Muscle layer of colon (tissue), 2 donors: ENCODE results near the gene CHD2.

Source experiments
- H3K27ac ChIP-seq: one replicate; pipeline ENCODE4 v1.7.0; 2013; ENCODE audit warnings: low read depth, mild to moderate bottlenecking, low read length, moderate library complexity
- H3K27me3 ChIP-seq, 2 donors: one replicate each; pipeline ENCODE4 v1.7.0; 2013; ENCODE audit warnings: low read length in 2 of 2, mild to moderate bottlenecking in 2 of 2; ENCODE audit not compliant: insufficient read depth in 2 of 2, control insufficient read depth in 1 of 2
- H3K36me3 ChIP-seq: one replicate; pipeline ENCODE4 v1.7.0; 2013; ENCODE audit warnings: mild to moderate bottlenecking, low read length; ENCODE audit not compliant: insufficient read depth
- H3K4me1 ChIP-seq: one replicate; pipeline ENCODE4 v1.7.0; 2013; ENCODE audit warnings: mild to moderate bottlenecking, low read length; ENCODE audit not compliant: insufficient read depth
- H3K4me3 ChIP-seq, 2 donors: one replicate each; pipeline ENCODE4 v1.7.0; 2013; ENCODE audit warnings: low read length in 2 of 2, low read depth in 1 of 2, mild to moderate bottlenecking in 1 of 2, moderate library complexity in 1 of 2
- H3K9ac ChIP-seq: one replicate; pipeline ENCODE4 v1.7.0; 2013; ENCODE audit warnings: low read length
- H3K9me3 ChIP-seq: one replicate; pipeline ENCODE4 v1.7.0; 2013; ENCODE audit warnings: mild to moderate bottlenecking, low read length
- donor health status: abdominal sarcoma.
- donor health status: Adenocarcinoma of cecum.

Gene CHD2

DNA sequence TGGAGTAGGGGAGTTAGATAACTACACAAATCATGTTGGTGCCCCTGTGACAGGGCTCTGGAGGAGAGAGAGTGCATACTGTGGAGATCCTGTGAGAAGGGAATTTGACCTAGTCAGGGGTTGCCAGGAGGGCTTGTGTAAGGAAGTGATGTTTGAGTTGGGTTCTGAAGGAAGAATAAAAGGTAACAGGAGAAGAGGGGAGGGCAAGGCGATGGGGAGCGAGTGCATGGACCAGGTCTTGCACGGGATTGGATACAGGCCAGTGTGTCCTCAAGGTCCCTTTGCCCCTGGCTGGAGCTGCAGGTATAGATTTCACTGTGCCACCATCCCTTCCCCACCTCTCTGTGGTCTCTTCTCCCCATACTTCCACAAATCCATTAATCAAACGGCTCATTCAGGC is 105.0 kb downstream of the CHD2 start:
- no peak overlapping the region for H3K4me3 ChIP-seq
- no peak overlapping the region for H3K27ac ChIP-seq
- peaks cover 79% of the 10 kb centered on the region for H3K36me3 ChIP-seq
- H3K4me1 ChIP-seq, result no peaks in the 10 kb centered on the region
- no peaks in the 10 kb centered on the region for H3K27me3 ChIP-seq
- H3K9ac ChIP-seq, result no peak overlapping the region
- no peaks in the 10 kb centered on the region for H3K9me3 ChIP-seq

- no peak overlapping the region for H3K27ac ChIP-seq
- no peak overlapping the region for H3K4me3 ChIP-seq
- no peaks in the 10 kb centered on the region for H3K27me3 ChIP-seq
- no peaks in the 10 kb centered on the region for H3K9me3 ChIP-seq
- no peaks in the 10 kb centered on the region for H3K4me1 ChIP-seq
- peaks cover 82% of the 10 kb centered on the region for H3K36me3 ChIP-seq
- H3K9ac ChIP-seq, result no peak overlapping the region
Measured at GRCh38 chr15:93007994-93008393, 107.9 kb downstream of the CHD2 start.

- Histone ChIP-seq H3K27ac (no peak overlapping the region), H3K4me1 (no peaks in the 10 kb centered on the region), H3K9ac (no peak overlapping the region), H3K9me3 (no peaks in the 10 kb centered on the region), H3K36me3 (peaks cover 85% of the 10 kb centered on the region), H3K27me3 (no peaks in the 10 kb centered on the region), H3K4me3 (no peak overlapping the region)
Measured at GRCh38 chr15:93012786-93013185, 112.7 kb downstream of the CHD2 start.

GRCh38 chr15:93017526-93017925 is 117.4 kb downstream of the CHD2 start:
- no peak overlapping the region for H3K27ac ChIP-seq
- no peaks in the 10 kb centered on the region for H3K27me3 ChIP-seq
- H3K36me3 ChIP-seq, result peaks cover 84% of the 10 kb centered on the region
- H3K4me1 ChIP-seq, result no peaks in the 10 kb centered on the region
- no peak overlapping the region for H3K4me3 ChIP-seq
- no peaks in the 10 kb centered on the region for H3K9me3 ChIP-seq
- H3K9ac ChIP-seq, result no peak overlapping the region

GRCh38 chr15:93018574-93018973 is 118.5 kb downstream of the CHD2 start:
- Histone ChIP-seq H3K36me3 (peaks cover 82% of the 10 kb centered on the region), H3K27me3 (no peaks in the 10 kb centered on the region), H3K9me3 (no peaks in the 10 kb centered on the region), H3K4me1 (no peaks in the 10 kb centered on the region), H3K4me3 (no peak overlapping the region), H3K27ac (peak overlapping the region; percentile 37), H3K9ac (no peak overlapping the region)

GRCh38 chr15:93019090-93019489 is 119.0 kb downstream of the CHD2 start:
- Histone ChIP-seq H3K27me3 (no peaks in the 10 kb centered on the region), H3K36me3 (peaks cover 85% of the 10 kb centered on the region), H3K9ac (no peak overlapping the region), H3K4me3 (no peak overlapping the region), H3K4me1 (no peaks in the 10 kb centered on the region), H3K9me3 (no peaks in the 10 kb centered on the region), H3K27ac (no peak overlapping the region)

DNA sequence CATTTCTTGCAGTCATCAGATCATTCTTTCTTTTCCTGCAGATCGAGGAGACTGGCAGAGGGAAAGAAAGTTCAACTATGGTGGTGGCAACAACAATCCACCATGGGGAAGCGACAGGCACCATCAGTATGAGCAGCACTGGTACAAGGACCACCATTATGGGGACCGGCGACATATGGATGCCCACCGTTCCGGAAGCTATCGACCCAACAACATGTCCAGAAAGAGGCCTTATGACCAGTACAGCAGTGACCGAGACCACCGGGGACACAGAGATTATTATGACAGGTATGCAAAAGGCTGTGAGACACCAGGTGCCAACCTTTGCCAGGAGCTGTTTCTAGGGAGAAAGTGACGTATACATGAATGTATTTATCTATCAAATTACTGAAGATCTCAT is 119.8 kb downstream of the CHD2 start:
- Histone ChIP-seq H3K9me3 (no peaks in the 10 kb centered on the region), H3K36me3 (peaks cover 85% of the 10 kb centered on the region), H3K4me3 (no peak overlapping the region), H3K27ac (no peak overlapping the region), H3K9ac (no peak overlapping the region), H3K27me3 (no peaks in the 10 kb centered on the region), H3K4me1 (no peaks in the 10 kb centered on the region)

DNA sequence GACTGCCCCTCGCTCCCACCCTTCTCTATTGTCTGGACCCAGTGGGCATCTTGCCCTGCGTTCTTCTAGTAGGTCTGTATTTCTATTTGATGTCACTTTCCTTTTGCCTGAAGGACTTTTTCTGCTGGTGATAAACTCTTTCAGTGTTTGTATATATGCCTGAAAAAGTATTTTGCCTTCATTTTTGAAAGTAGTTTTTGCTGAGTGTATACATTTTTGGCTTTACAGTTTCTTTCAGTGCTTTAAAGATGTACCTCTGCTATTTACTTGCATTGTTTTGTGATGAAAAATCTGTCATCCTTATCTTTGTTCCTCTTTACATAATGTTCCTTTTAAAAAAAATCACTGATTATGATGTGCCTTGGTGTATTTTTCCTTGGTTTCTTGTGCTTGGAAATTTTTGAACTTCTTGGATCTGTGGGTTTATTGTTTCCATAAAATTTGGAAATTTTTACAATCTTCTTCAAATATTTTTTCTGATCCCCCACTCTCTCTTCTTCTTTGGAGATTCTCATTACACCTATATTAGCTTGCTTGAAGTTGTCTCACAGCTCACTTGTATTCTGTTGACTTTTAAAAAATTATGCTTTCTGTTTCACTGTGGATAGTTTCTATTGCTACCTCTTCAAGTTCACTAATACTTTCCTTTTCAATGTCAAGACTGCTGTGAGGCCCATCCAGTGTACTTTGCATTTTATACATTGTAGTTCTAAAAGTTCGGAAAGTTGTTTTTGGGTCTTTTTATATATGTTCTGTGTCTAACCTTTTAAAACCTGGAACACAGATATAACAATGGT is 121.0 kb downstream of the CHD2 start:
- no peak overlapping the region for H3K27ac ChIP-seq
- H3K4me3 ChIP-seq, result no peak overlapping the region
- H3K9me3 ChIP-seq, result no peaks in the 10 kb centered on the region
- H3K4me1 ChIP-seq, result no peaks in the 10 kb centered on the region
- H3K27me3 ChIP-seq, result no peaks in the 10 kb centered on the region
- peaks cover 85% of the 10 kb centered on the region for H3K36me3 ChIP-seq
- H3K9ac ChIP-seq, result no peak overlapping the region

GRCh38 chr15:93024293-93024692 is 124.2 kb downstream of the CHD2 start:
- Histone ChIP-seq H3K4me3 (no peak overlapping the region), H3K36me3 (peaks cover 71% of the 10 kb centered on the region), H3K27ac (no peak overlapping the region), H3K9ac (no peak overlapping the region), H3K27me3 (no peaks in the 10 kb centered on the region), H3K9me3 (no peaks in the 10 kb centered on the region), H3K4me1 (peaks cover 30% of the 10 kb centered on the region)

- H3K27ac ChIP-seq, result no peak overlapping the region
- no peak overlapping the region for H3K4me3 ChIP-seq
- H3K4me1 ChIP-seq, result peaks cover 37% of the 10 kb centered on the region
- H3K36me3 ChIP-seq, result peaks cover 65% of the 10 kb centered on the region
- H3K27me3 ChIP-seq, result no peaks in the 10 kb centered on the region
- H3K9ac ChIP-seq, result no peak overlapping the region
- no peaks in the 10 kb centered on the region for H3K9me3 ChIP-seq
Measured at GRCh38 chr15:93024716-93025624, 124.8 kb downstream of the CHD2 start.

- peaks cover 43% of the 10 kb centered on the region for H3K4me1 ChIP-seq
- H3K27ac ChIP-seq, result no peak overlapping the region
- H3K4me3 ChIP-seq, result no peak overlapping the region
- no peaks in the 10 kb centered on the region for H3K9me3 ChIP-seq
- peaks cover 59% of the 10 kb centered on the region for H3K36me3 ChIP-seq
- no peaks in the 10 kb centered on the region for H3K27me3 ChIP-seq
- no peak overlapping the region for H3K9ac ChIP-seq
Measured at GRCh38 chr15:93025625-93025982, 125.5 kb downstream of the CHD2 start.
